A549 (cell line): ENCODE results near the gene SEMA4D.

ENCODE experiments used
- CBX2 ChIP-seq: fragments of 200-600 bp; sonication (generic); IDR thresholded peaks from 2 replicates; pipeline ENCODE4 v1.6.1; 2016; ENCODE audit warnings: low read depth, mild to moderate bottlenecking, borderline replicate concordance
- CTCF ChIP-seq: fragments of >200 bp; sonication (Bioruptor Twin); formaldehyde crosslinking; IDR thresholded peaks from 3 replicates; pipeline ENCODE4 v1.5.1; 2016
- EP300 ChIP-seq, 2 experiments: fragments of >200 bp; sonication (Bioruptor Twin); formaldehyde crosslinking; IDR thresholded peaks; 2 replicates in 1 of 2; 3 replicates in 1 of 2; pipeline ENCODE4 v1.6.1; 2016 to 2017
- HMGXB4 ChIP-seq: fragments of 250-450 bp; sonication (Bioruptor Pico); IDR thresholded peaks from 2 replicates; pipeline ENCODE4 v1.5.0; 2021; ENCODE audit warnings: mild to moderate bottlenecking, moderate library complexity, borderline replicate concordance
- JUN ChIP-seq, 2 experiments: fragments of >200 bp; sonication (Bioruptor Twin); formaldehyde crosslinking; IDR thresholded peaks; 2 replicates in 1 of 2; 3 replicates in 1 of 2; pipeline ENCODE4 v1.6.1; 2016 to 2017
- KDM1A ChIP-seq: fragments of 200-600 bp; sonication (generic); IDR thresholded peaks from 2 replicates; pipeline ENCODE4 v1.6.1; 2016; ENCODE audit warnings: low read depth, mild to moderate bottlenecking
- MAX ChIP-seq: IDR thresholded peaks from 2 replicates; pipeline ENCODE4 v1.6.1; 2012
- POLR2A ChIP-seq: IDR thresholded peaks from 2 replicates; pipeline ENCODE4 v1.6.1; 2012; ENCODE audit warnings: mild to moderate bottlenecking, low read length
- POLR2AphosphoS2 ChIP-seq: conservative IDR thresholded peaks from 2 replicates; pipeline ENCODE4 v1.6.1; 2012; ENCODE audit warnings: low read length, improper control_type of control experiment, inconsistent platforms
- RCOR1 ChIP-seq: fragments of 150-350 bp; IDR thresholded peaks from 2 replicates; pipeline ENCODE4 v1.6.1; 2014; ENCODE audit warnings: antibody characterized with exemption, low read length, low read depth
- RFX5 ChIP-seq: fragments of 450-650 bp; IDR thresholded peaks from 2 replicates; pipeline ENCODE4 v1.7.1; 2014; ENCODE audit warnings: antibody characterized with exemption, mild to moderate bottlenecking, moderate library complexity
- SMC3 ChIP-seq: fragments of >200 bp; sonication (Bioruptor Twin); formaldehyde crosslinking; IDR thresholded peaks from 3 replicates; pipeline ENCODE4 v1.6.1; 2018; ENCODE audit warnings: inconsistent platforms
- TFCP2L1 ChIP-seq: fragments of 250-450 bp; sonication (Bioruptor Pico); IDR thresholded peaks from 2 replicates; pipeline ENCODE4 v1.5.0; 2021; ENCODE audit warnings: mild to moderate bottlenecking

GRCh38 chr9:89428222-89428761 is 69.6 kb downstream of the SEMA4D start:
- TF ChIP-seq KDM1A (no peak), JUN (IDR thresholded peaks at IDR 0.05) (no peak), RFX5 (no peak), MAX (no peak), POLR2A (no peak), EP300 (IDR thresholded peaks at IDR 0.05) (no peak), CTCF (no peak), TFCP2L1 (no peak), RCOR1 (no peak), HMGXB4 (CRISPR knock-in tag) (no peak), SMC3 (no peak), POLR2AphosphoS2 (no peak), CBX2 (no peak)
